Ectodermal cell (in vitro differentiated cells): ENCODE measurements around the gene DCP2.

Experiments
- H3K27ac ChIP-seq: 2 replicates; pipeline ENCODE4 v1.7.0; 2013; ENCODE audit warnings: mild to moderate bottlenecking, low read depth, low read length; ENCODE audit not compliant: insufficient read depth, poor library complexity, severe bottlenecking
- H3K27me3 ChIP-seq: 2 replicates; pipeline ENCODE4 v1.7.0; 2013; ENCODE audit warnings: mild to moderate bottlenecking, low read length; ENCODE audit not compliant: insufficient read depth, control insufficient read depth, poor library complexity, severe bottlenecking
- H3K36me3 ChIP-seq: one replicate; pipeline ENCODE4 v1.7.0; 2013; ENCODE audit warnings: low read length; ENCODE audit not compliant: control insufficient read depth, insufficient read depth
- H3K4me1 ChIP-seq: one replicate; pipeline ENCODE4 v1.7.0; 2013; ENCODE audit warnings: low read length; ENCODE audit not compliant: control insufficient read depth, insufficient read depth
- H3K4me3 ChIP-seq: 2 replicates; pipeline ENCODE4 v1.7.0; 2013; ENCODE audit warnings: low read depth, low read length, control low read depth; ENCODE audit not compliant: insufficient read depth
- H3K9me3 ChIP-seq: 2 replicates; pipeline ENCODE4 v1.7.0; 2013; ENCODE audit warnings: mild to moderate bottlenecking, low read length, moderate library complexity; ENCODE audit not compliant: control insufficient read depth
- WGBS, 2 experiments: methylation state at CpG; one replicate each; pipeline ENCODE4 v1.1.7; 2013; ENCODE audit warnings: missing lambda C conversion rate in 2 of 2; 5-methylcytosine and 5-hydroxymethylcytosine counted together

Gene DCP2

DNA sequence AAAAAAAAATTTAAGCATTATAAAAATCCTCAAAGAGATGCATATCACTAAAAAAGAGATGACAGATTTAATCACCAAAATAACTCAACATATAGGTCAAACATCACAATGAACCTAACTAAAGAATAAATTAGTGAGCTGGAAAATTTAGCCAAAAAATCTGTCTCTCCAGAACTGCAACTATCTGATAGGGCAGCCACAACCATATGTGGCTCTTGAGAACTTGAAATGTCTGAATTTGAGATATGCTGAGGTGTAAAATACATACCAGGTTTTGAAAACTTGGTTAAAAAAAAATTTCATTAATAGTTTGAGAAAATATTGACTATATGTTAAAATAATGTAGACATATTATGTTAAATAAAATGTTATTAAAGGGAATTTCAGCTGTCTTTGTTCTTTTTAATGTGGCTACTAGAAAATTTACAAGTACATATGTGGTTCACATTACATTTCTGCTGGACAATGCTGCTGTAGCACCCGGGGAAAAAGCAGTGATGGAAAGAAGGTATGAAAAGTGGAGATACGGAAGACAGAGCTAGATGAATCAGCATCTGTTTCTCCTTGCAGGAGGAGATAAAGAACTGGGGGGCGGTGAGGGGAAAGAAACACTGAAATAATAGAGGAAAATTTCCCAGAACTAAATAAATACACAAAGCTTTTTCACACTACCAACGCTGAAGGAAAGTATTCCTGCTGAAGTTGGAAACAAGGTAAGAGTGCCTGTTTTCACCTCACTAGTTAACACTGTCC lies 66.1 kb downstream of the DCP2 start:
- Histone ChIP-seq H3K4me1 (no peaks in the 10 kb centered on the region), H3K36me3 (no peaks in the 10 kb centered on the region), H3K4me3 (no peak overlapping the region), H3K27me3 (no peaks in the 10 kb centered on the region), H3K9me3 (no peaks in the 10 kb centered on the region), H3K27ac (no peak overlapping the region)
- 92 to 95% methylated on average over 3 to 4 of the region's 4 CpGs for WGBS, 2 experiments

DNA sequence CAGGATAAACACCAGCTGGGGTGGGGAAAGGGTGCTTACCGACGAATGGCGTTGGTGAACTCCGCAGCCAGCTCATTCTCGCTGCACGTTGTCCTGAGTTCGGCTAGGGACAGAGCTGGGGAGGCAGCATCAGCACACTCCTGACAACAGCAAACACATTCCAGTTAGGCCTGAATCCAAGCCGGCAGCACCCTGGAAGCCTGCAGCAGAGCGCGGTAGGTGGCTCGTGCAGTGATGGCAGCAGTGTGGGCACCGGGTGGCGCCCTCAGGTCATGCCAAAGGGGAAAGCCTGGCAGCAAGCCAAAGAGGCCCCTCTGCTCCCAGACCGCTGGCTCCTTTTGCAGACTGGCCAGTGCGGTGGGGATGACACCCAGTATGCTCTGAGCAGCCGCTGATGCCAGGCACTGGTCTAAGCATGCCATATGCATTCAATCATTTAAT lies 66.9 kb downstream of the DCP2 start:
- no peak overlapping the region for H3K4me3 ChIP-seq
- no peaks in the 10 kb centered on the region for H3K36me3 ChIP-seq
- no peaks in the 10 kb centered on the region for H3K27me3 ChIP-seq
- no peaks in the 10 kb centered on the region for H3K4me1 ChIP-seq
- WGBS, 2 experiments: 84 to 86% methylated on average over 16 of the region's 16 CpGs
- no peaks in the 10 kb centered on the region for H3K9me3 ChIP-seq
- H3K27ac ChIP-seq: no peak overlapping the region

DNA sequence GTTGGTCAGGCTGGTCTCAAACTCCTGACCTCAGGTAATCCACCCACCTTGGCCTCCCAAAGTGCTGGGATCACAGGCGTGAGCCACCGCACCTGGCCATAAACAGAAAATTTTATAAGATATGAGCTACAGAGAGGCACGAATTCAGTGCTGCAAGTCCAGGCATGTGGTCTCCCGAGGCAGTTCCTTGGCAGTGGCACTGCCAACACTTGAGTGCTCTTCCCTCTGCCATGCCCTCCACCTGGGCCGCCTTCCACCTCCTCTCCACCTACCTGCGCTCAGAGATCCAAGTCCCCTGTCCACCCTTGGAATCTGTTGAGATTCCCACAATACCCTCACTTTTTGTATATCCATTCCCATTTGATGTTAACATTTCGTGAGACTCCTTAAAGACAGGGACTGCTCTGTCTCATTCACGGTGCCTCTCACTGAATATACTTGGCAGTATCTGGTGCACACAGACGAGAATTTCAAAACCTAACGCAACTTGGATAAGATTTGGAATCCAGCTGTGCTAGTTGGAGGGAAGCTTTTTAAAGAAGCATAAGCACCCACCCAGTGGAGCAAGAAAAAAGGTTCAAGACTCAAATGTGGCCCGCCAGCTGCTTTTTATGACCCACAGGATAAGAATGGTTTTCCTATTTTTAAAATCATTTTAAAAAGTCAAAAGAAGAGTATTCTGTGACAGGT lies 68.3 kb downstream of the DCP2 start:
- WGBS, 2 experiments: 94 to 96% methylated on average over 11 of the region's 11 CpGs
- Histone ChIP-seq H3K9me3 (no peaks in the 10 kb centered on the region), H3K4me3 (no peak overlapping the region), H3K27ac (no peak overlapping the region), H3K4me1 (no peaks in the 10 kb centered on the region), H3K36me3 (no peaks in the 10 kb centered on the region), H3K27me3 (no peaks in the 10 kb centered on the region)

DNA sequence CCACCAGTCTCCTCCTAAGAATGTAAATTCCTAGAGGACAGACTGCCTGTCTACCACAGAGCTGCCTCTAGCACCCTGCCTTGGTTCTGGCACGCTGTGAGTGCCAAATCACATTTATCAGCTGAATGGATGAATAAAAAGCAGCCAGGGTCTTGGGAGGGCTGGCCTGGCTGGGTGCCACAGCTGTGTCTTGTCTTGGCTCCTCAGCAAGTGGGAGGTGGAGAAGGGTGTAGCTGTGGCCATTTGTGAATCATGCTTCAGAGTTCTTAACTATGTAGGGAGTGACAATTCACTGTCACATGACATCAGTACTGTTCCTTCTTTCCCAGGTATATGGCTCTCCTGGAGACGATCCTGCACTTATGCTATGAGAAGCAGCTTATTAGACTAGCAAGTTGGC lies 70.6 kb downstream of the DCP2 start:
- H3K4me1 ChIP-seq: no peaks in the 10 kb centered on the region
- no peak overlapping the region for H3K27ac ChIP-seq
- WGBS, 2 experiments: 95 to 96% methylated on average over 2 of the region's 2 CpGs
- no peak overlapping the region for H3K4me3 ChIP-seq
- no peaks in the 10 kb centered on the region for H3K9me3 ChIP-seq
- H3K36me3 ChIP-seq: no peaks in the 10 kb centered on the region
- no peaks in the 10 kb centered on the region for H3K27me3 ChIP-seq

DNA sequence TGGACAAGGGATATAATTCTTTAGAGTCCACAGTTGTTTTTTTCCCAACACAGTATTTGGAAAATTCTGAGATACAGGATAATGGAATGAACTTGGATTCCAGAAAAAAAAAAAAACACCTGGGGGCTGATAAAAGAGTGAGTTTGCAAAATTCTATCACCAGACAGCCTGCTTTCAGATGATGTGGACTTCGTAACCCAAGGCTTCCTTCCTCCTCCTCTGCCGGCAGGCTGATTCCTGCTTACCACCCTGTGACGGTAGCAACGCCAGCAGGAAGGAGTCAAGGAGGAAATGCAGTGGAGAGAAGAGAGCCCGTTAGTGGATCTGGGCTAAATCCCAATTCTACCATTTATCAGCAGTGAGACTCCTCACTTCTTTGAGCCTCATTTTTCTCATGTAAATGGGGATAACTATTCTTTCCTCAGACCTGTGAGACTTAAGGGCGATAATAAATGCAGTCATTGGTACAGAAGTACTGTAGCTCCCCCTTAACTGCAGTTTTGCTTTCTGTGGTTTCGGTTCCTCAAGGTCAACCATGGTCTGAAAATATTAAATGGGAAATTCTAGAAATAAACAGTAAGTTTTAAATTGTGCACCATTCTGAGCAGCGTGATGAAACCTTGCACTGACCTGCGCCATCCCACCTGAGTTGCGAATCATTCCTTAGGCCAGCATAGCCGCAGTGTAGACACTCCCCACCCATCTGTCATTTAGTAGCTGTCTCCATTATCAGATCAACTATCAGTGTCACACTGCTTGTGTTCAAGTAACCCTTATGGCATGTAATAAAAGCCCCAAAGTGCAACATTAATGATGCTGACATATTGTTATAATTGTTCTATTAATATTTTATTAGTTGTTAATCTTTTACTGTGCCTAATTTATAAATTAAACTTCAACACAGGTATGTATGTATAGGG lies 71.4 kb downstream of the DCP2 start:
- Histone ChIP-seq H3K9me3 (no peaks in the 10 kb centered on the region), H3K36me3 (no peaks in the 10 kb centered on the region), H3K27ac (no peak overlapping the region), H3K4me3 (no peak overlapping the region), H3K4me1 (no peaks in the 10 kb centered on the region), H3K27me3 (no peaks in the 10 kb centered on the region)
- WGBS, 2 experiments: 92 to 95% methylated on average over 8 to 11 of the region's 11 CpGs

DNA sequence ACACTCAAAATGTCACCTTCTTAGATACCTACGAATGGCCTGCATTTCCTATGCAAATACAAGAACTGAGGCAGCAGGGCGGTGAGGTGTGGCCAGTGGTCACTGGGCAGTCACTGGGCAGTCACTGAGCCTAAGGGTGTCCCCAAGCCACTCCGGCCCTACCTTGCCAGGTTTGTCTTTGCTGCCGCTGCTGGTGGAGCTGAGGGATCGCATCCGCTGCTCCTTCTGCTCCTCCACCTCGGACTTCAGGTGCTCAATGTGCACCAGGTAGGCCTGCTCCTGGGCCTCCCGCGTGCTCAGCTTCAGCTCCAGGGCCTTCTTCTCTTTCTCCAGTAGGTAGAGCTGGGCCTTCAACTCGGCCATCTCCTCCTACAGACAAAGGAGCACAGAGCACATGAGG lies 72.3 kb downstream of the DCP2 start:
- 93 to 95% methylated on average over 10 of the region's 10 CpGs for WGBS, 2 experiments
- Histone ChIP-seq H3K4me3 (no peak overlapping the region), H3K27me3 (no peaks in the 10 kb centered on the region), H3K9me3 (no peaks in the 10 kb centered on the region), H3K27ac (no peak overlapping the region), H3K4me1 (no peaks in the 10 kb centered on the region), H3K36me3 (no peaks in the 10 kb centered on the region)

DNA sequence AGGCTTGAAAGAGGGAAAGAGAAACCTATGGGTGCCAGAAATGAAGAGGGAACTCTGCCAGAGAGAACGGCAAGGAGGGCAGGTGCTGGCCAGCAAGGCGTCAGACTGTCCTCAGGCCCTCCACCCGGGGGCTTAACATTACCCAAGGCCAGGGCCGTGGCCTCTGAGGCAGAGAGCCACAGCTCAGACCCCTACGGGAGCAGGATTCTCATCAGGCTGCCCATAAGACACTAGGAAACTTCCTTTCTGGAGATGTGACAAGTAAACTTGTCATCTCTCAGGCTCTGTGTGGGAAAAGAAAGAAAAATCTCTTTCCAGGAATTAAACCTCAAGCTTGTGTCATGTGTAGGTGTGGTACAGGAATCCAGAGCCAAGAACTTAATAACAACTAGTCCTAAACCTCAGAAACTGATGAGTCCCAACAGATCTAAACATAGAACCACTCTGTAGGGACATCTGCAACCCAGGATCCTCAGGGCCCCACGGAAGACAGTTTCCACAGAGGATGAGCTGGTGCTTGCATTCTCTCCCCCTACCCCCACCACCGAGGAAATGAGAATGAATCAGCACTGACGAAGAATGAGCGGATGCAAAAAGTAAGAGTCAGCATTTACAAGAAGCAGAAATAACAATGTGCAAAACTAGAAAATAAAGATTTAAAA lies 74.3 kb downstream of the DCP2 start:
- Histone ChIP-seq H3K9me3 (no peaks in the 10 kb centered on the region), H3K4me1 (no peaks in the 10 kb centered on the region), H3K4me3 (no peak overlapping the region), H3K27me3 (no peaks in the 10 kb centered on the region), H3K27ac (no peak overlapping the region), H3K36me3 (no peaks in the 10 kb centered on the region)
- 85% methylated on average over 9 of the region's 9 CpGs for WGBS, 2 experiments

DNA sequence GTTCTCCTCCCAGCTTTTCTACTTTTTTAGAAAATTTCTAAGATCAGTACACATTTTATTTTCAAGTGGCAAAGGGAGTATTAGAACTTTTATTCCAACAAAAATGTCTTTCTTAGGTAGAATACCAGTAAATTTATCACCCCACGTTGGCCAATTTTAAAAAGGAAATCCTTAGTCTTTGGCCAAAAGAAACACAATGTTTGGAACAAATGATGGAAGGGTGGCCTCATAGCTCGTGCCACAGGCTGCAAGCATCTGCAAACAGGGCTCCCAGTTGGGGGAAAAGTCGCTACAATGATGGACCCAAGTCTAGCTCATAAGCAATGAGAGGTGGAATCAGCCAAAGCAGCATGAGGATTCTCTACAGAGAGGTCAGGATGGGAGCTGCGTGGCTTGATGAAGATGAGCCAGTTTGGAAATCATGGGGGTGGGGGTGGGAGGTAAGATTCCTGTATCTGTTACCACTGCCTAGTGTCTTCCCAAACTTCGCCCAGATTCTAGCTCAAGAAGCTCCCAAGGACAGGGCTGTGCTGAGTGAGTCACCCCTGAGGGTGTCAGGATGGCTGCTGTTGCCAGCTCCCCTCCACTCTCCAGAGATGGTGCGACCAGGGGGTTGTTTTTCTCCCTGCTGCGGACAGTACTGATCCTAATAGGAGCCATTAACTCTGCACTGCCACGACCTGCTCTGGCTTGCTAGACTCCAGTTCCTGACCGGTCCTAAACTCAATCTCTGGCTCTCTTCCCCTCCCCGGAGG lies 75.6 kb downstream of the DCP2 start:
- Histone ChIP-seq H3K4me1 (peaks cover 3% of the 10 kb centered on the region), H3K4me3 (no peak overlapping the region), H3K9me3 (no peaks in the 10 kb centered on the region), H3K36me3 (no peaks in the 10 kb centered on the region), H3K27me3 (no peaks in the 10 kb centered on the region), H3K27ac (no peak overlapping the region)
- WGBS, 2 experiments: 93 to 94% methylated on average over 10 of the region's 10 CpGs

DNA sequence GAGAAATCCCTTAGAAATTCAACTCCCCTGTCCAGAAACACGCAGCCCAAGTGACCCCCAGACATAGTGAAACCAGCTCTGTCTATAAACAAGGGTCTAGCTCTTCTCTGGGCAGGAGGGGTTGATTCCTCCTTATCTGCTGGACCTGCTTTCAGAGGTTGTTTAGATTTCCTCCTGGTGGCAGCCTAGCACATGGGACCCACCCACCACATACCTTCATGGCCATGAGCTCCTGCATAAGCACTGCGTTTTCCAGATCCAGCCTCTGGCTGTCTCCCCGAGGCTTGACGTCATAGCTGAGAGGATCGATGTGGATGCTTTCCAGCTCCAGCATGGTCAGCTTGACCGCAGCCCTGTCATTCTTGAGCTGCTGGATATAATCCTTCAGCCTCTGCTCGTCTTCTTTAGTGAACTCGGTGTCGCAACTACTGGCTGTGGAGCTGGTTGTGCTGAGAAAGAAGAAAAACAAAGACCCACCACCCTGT lies 77.0 kb downstream of the DCP2 start:
- H3K27me3 ChIP-seq: no peaks in the 10 kb centered on the region
- peaks cover 8% of the 10 kb centered on the region for H3K4me1 ChIP-seq
- no peaks in the 10 kb centered on the region for H3K9me3 ChIP-seq
- H3K36me3 ChIP-seq: no peaks in the 10 kb centered on the region
- WGBS, 2 experiments: 93% methylated on average over 9 of the region's 9 CpGs
- no peak overlapping the region for H3K4me3 ChIP-seq
- H3K27ac ChIP-seq: no peak overlapping the region
